ENCODE measurements around the gene NEK10. TPM values are rescaled to one million over a fixed set of nuclear protein-coding genes. Genes with fewer than 3 reads are reported as not detected.

NEK10 gene
- total RNA-seq, 1 experiment from 2014 or later: 0.66 TPM

- H4K5ac ChIP-seq (ENCODE audit: insufficient read length, low read depth, low read length): no peak overlapping the region
- H3K4me3 Mint-ChIP-seq: no peak overlapping the region
- no peak overlapping the region for H3K56ac ChIP-seq (ENCODE audit: insufficient read length, low read depth, low read length)
- no peak for DNase-seq
- no peak overlapping the region for H2BK12ac ChIP-seq (ENCODE audit: insufficient read length, low read depth, low read length)
- peaks cover 5% of the 10 kb centered on the region; the same call in 1 of the 2 replicates for H3K4me1 ChIP-seq (ENCODE audit: insufficient read depth, low read length)
- H3K18ac ChIP-seq (ENCODE audit: insufficient read length, low read depth, low read length): no peak overlapping the region
- H3K79me1 ChIP-seq (ENCODE audit: insufficient read depth, low read depth, low read length, poor library complexity, severe bottlenecking): no peaks in the 10 kb centered on the region
- peaks cover 3 to 12% of the 10 kb centered on the region in 2 experiments; a peak in 4 of 5 replicates for H3K9me3 Mint-ChIP-seq
- H3K36me3 Mint-ChIP-seq (ENCODE audit: insufficient read depth in 1 of 3, low read depth in 3 of 3): peaks cover 0 to 26% (median 19%) of the 10 kb centered on the region in 3 experiments; a peak in 5 of 7 replicates
- H2BK15ac ChIP-seq (ENCODE audit: low read depth, low read length): no peak overlapping the region
- H2BK5ac ChIP-seq (ENCODE audit: insufficient read length, low read length): no peak overlapping the region
- no peak overlapping the region for H3K4ac ChIP-seq (ENCODE audit: low read depth, low read length)
- no peak overlapping the region for H4K91ac ChIP-seq (ENCODE audit: insufficient read length, low read depth, low read length)
- no peak overlapping the region for H3K23ac ChIP-seq (ENCODE audit: insufficient read length, low read depth, low read length)
- H3K79me2 ChIP-seq (ENCODE audit: insufficient read depth, low read length): no peaks in the 10 kb centered on the region
- TF ChIP-seq, protein P1, sequence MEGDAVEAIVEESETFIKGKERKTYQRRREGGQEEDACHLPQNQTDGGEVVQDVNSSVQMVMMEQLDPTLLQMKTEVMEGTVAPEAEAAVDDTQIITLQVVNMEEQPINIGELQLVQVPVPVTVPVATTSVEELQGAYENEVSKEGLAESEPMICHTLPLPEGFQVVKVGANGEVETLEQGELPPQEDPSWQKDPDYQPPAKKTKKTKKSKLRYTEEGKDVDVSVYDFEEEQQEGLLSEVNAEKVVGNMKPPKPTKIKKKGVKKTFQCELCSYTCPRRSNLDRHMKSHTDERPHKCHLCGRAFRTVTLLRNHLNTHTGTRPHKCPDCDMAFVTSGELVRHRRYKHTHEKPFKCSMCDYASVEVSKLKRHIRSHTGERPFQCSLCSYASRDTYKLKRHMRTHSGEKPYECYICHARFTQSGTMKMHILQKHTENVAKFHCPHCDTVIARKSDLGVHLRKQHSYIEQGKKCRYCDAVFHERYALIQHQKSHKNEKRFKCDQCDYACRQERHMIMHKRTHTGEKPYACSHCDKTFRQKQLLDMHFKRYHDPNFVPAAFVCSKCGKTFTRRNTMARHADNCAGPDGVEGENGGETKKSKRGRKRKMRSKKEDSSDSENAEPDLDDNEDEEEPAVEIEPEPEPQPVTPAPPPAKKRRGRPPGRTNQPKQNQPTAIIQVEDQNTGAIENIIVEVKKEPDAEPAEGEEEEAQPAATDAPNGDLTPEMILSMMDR (conservative IDR thresholded peaks at IDR 0.05): no peak
- peak overlapping the region in 2 of 3 experiments; percentile 59 to 79; a peak in 4 of 7 replicates for H3K27ac Mint-ChIP-seq
- no CpG with 5 or more reads among the region's 5 CpGs for WGBS (ENCODE audit: extremely low coverage, insufficient read length, low lambda C conversion rate)
- H3T11ph ChIP-seq (ENCODE audit: low read length): no peak overlapping the region
- no peak overlapping the region for H2AFZ ChIP-seq (ENCODE audit: low read length)
- H2BK20ac ChIP-seq (ENCODE audit: low read depth, low read length, poor library complexity, severe bottlenecking): no peak overlapping the region
- no peaks in the 10 kb centered on the region for H3K23me2 ChIP-seq (ENCODE audit: insufficient read length, low read depth, low read length, poor library complexity, severe bottlenecking)
- H4K20me1 ChIP-seq (ENCODE audit: control insufficient read depth, insufficient read depth, insufficient read length): no peaks in the 10 kb centered on the region
- no peak overlapping the region for H2BK120ac ChIP-seq (ENCODE audit: low read depth, low read length, poor library complexity, severe bottlenecking)
- H3K27me3 Mint-ChIP-seq (ENCODE audit: low read depth): no peaks in the 10 kb centered on the region
- no peak overlapping the region for H3K14ac ChIP-seq (ENCODE audit: insufficient read depth, low read length)
- no peak overlapping the region for H2AK5ac ChIP-seq (ENCODE audit: insufficient read length, low read length)
- peaks cover 39 to 41% of the 10 kb centered on the region in 2 experiments for H3K4me1 Mint-ChIP-seq
- no peaks in the 10 kb centered on the region for H3K27me3 ChIP-seq (ENCODE audit: insufficient read depth, low read length)
- no peak overlapping the region for H4K8ac ChIP-seq (replicated peaks; ENCODE audit: insufficient read length, low read depth, low read length)
- H3K9ac ChIP-seq (ENCODE audit: extremely low read depth, insufficient read length, low read length): no peak overlapping the region
- no peaks in the 10 kb centered on the region for H3K9me3 ChIP-seq (ENCODE audit: control insufficient read depth, low read depth, low read length)
- no peak overlapping the region for H3K27ac ChIP-seq (ENCODE audit: insufficient read length, low read depth, low read length)
- H3K4me2 ChIP-seq (ENCODE audit: insufficient read depth, insufficient read length, low read length): no peak overlapping the region
These were observed 155.7 kb downstream of the NEK10 start for GRCh38 chr3:27213450-27213849.

Data from H9 (cell line).